ENCODE data around the gene GMFB. TPM values are rescaled to one million over a fixed set of nuclear protein-coding genes. Genes with fewer than 3 reads are reported as not detected.

GMFB gene
- total RNA-seq, 1 experiment from 2014 or later, result 63.7 TPM

- CTCF ChIA-PET, result interaction anchor here (0.7 to 1.1 kb wide), 2 partner anchors 47 to 74 kb away, joined by 3 to 5 read pairs; no protein-coding TSS in a partner anchor
- Mint-ChIP-seq H3K27me3 (ENCODE audit: low read depth) (peaks cover 3% of the 10 kb centered on the region; the same call in 1 of the 2 replicates), H3K4me3 (peak within 1 kb of the TSS; percentile 91), H3K36me3 (no peaks in the 10 kb centered on the region), H3K9me3 (0 out of 2 replicates have a peak, but pooled peaks cover 7% of the 10 kb centered on the region), H3K27ac (peak within 1 kb of the TSS; percentile 98), H3K4me1 (peaks cover 51% of the 10 kb centered on the region)
- DNase-seq (ENCODE audit: low spot score) (peak; percentile 92), ATAC-seq (peak; percentile 94)
- POLR2A ChIA-PET, result no interaction called here
- TF ChIP-seq TP53 (CRISPR knock-in tag; IDR thresholded peaks at IDR 0.05) (peak; percentile 86; the same call in 1 of the 2 replicates), CTCF (IDR thresholded peaks at IDR 0.05) (peak; percentile 89), FOXK1 (CRISPR knock-in tag; IDR thresholded peaks at IDR 0.05) (peak; percentile 59; the same call in 1 of the 2 replicates), FOXP1 (CRISPR knock-in tag; IDR thresholded peaks at IDR 0.05; ENCODE audit: borderline replicate concordance) (peak; percentile 63), SMAD3 (CRISPR knock-in tag; IDR thresholded peaks at IDR 0.05; ENCODE audit: borderline replicate concordance) (0 out of 2 replicates have a peak, but pooled peaks have one; percentile 55), KAT7 (CRISPR knock-in tag; IDR thresholded peaks at IDR 0.05; ENCODE audit: borderline replicate concordance) (no peak), ESRRA (CRISPR knock-in tag; IDR thresholded peaks at IDR 0.05; ENCODE audit: borderline replicate concordance) (0 out of 2 replicates have a peak, but pooled peaks have one; percentile 26), NR3C1 (CRISPR knock-in tag; conservative IDR thresholded peaks at IDR 0.05; ENCODE audit: low read depth) (0 out of 2 replicates have a peak, but pooled peaks have one; percentile 91), STAT6 (CRISPR knock-in tag; conservative IDR thresholded peaks at IDR 0.05; ENCODE audit: low read depth) (peak; percentile 92; the same call in 1 of the 2 replicates), IRF1 (CRISPR knock-in tag; IDR thresholded peaks at IDR 0.05) (0 out of 2 replicates have a peak, but pooled peaks have one; percentile 33), PRRX2 (CRISPR knock-in tag; IDR thresholded peaks at IDR 0.05) (0 out of 2 replicates have a peak, but pooled peaks have one; percentile 63), SP1 (CRISPR knock-in tag; conservative IDR thresholded peaks at IDR 0.05) (peak; percentile 12; the same call in 1 of the 2 replicates), CREM (CRISPR knock-in tag; IDR thresholded peaks at IDR 0.05) (peak; percentile 27; the same call in 1 of the 2 replicates), MYBL2 (CRISPR knock-in tag; IDR thresholded peaks at IDR 0.05) (no peak), ZNF416 (CRISPR knock-in tag; IDR thresholded peaks at IDR 0.05) (peak; percentile 59; the same call in 1 of the 2 replicates), ZNF121 (CRISPR knock-in tag; IDR thresholded peaks at IDR 0.05) (no peak), ETV6 (CRISPR knock-in tag; IDR thresholded peaks at IDR 0.05) (peak; percentile 48; the same call in 1 of the 2 replicates), MLX (CRISPR knock-in tag; IDR thresholded peaks at IDR 0.05) (no peak), HMGXB4 (CRISPR knock-in tag; IDR thresholded peaks at IDR 0.05) (peak; percentile 90)
Measured at GRCh38 chr14:54440873-54441868, 47.6 kb downstream of the GMFB start, which contains the start of gene CNIH1. Gene CNIH1 (minus strand): TSS chr14:54441374. CDS start chr14:54441327, 47 bp downstream.

Data from WTC11 (cell line).